ENCODE measurements around the gene GDPD5. TPM values are rescaled to one million over a fixed set of nuclear protein-coding genes. Genes with fewer than 3 reads are reported as not detected.

GDPD5 gene
- total and polyA plus RNA-seq, 2 donors (not counting 1 experiment from before 2014, with no cell fraction given), result 2.5 to 3.1 TPM

- H3K36me3 ChIP-seq (ENCODE audit: control insufficient read depth, insufficient read depth, low read length), result no peaks in the 10 kb centered on the region
- no peak overlapping the region for H3K4me3 ChIP-seq (replicated peaks in 1 of 4; ENCODE audit: control extremely low read depth in 1 of 4, insufficient read depth in 1 of 4, low read depth in 3 of 4, low read length in 4 of 4)
- no peaks in the 10 kb centered on the region for H3K9me3 ChIP-seq (ENCODE audit: control insufficient read depth, insufficient read depth, low read depth, low read length)
- H2AFZ ChIP-seq (ENCODE audit: low read length), result no peak overlapping the region
- H3K79me2 ChIP-seq (ENCODE audit: control insufficient read depth, insufficient read depth, low read length), result no peaks in the 10 kb centered on the region
- TF ChIP-seq EZH2 (IDR thresholded peaks at IDR 0.05; ENCODE audit: low read length, missing control alignments), result no peak
- no peak for TF ChIP-seq CTCF (conservative IDR thresholded peaks at IDR 0.05 in 1 of 2, IDR thresholded peaks at IDR 0.05 in 1 of 2; ENCODE audit: low read depth in 1 of 2, low read length in 2 of 2)
- no peaks in the 10 kb centered on the region for H4K20me1 ChIP-seq (ENCODE audit: control insufficient read depth, extremely low read depth, insufficient read depth, low read length)
- H3K27ac ChIP-seq (ENCODE audit: insufficient read depth, low read length), result no peak overlapping the region
- H3K27me3 ChIP-seq (ENCODE audit: control insufficient read depth, insufficient read depth, low read length), result peaks cover 8% of the 10 kb centered on the region
- H3K9ac ChIP-seq (ENCODE audit: insufficient read depth, low read length), result no peak overlapping the region
- no peak for DNase-seq (ENCODE audit: low read depth in 2 of 2)
- peaks cover 3% of the 10 kb centered on the region for H3K4me1 ChIP-seq (ENCODE audit: control insufficient read depth, extremely low read depth, insufficient read depth, low read length)
- no peak overlapping the region for H3K4me2 ChIP-seq (ENCODE audit: extremely low read depth, insufficient read depth, low read length)
Measured at GRCh38 chr11:75530577-75530976, 4.8 kb upstream of the GDPD5 start.

- no peak for DNase-seq (ENCODE audit: low read depth in 2 of 2)
- TF ChIP-seq CTCF (conservative IDR thresholded peaks at IDR 0.05 in 1 of 2, IDR thresholded peaks at IDR 0.05 in 1 of 2; ENCODE audit: low read depth in 1 of 2, low read length in 2 of 2), result no peak
- TF ChIP-seq EZH2 (IDR thresholded peaks at IDR 0.05; ENCODE audit: low read length, missing control alignments), result no peak
Measured at GRCh38 chr11:75527938-75528735, 2.4 kb upstream of the GDPD5 start.

GRCh38 chr11:75527130-75527529 is 1.4 kb upstream of the GDPD5 start:
- Histone ChIP-seq H3K27ac (ENCODE audit: insufficient read depth, low read length) (no peak overlapping the region), H2AFZ (ENCODE audit: low read length) (no peak overlapping the region), H3K4me3 (replicated peaks in 1 of 4; ENCODE audit: control extremely low read depth in 1 of 4, insufficient read depth in 1 of 4, low read depth in 3 of 4, low read length in 4 of 4) (no peak overlapping the region), H3K4me1 (ENCODE audit: control insufficient read depth, extremely low read depth, insufficient read depth, low read length) (no peaks in the 10 kb centered on the region), H3K9ac (ENCODE audit: insufficient read depth, low read length) (no peak overlapping the region), H3K79me2 (ENCODE audit: control insufficient read depth, insufficient read depth, low read length) (no peaks in the 10 kb centered on the region), H3K27me3 (ENCODE audit: control insufficient read depth, insufficient read depth, low read length) (peaks cover 21% of the 10 kb centered on the region), H4K20me1 (ENCODE audit: control insufficient read depth, extremely low read depth, insufficient read depth, low read length) (no peaks in the 10 kb centered on the region), H3K4me2 (ENCODE audit: extremely low read depth, insufficient read depth, low read length) (no peak overlapping the region), H3K36me3 (ENCODE audit: control insufficient read depth, insufficient read depth, low read length) (no peaks in the 10 kb centered on the region), H3K9me3 (ENCODE audit: control insufficient read depth, insufficient read depth, low read depth, low read length) (no peaks in the 10 kb centered on the region)
- TF ChIP-seq EZH2 (IDR thresholded peaks at IDR 0.05; ENCODE audit: low read length, missing control alignments) (no peak), CTCF (conservative IDR thresholded peaks at IDR 0.05 in 1 of 2, IDR thresholded peaks at IDR 0.05 in 1 of 2; ENCODE audit: low read depth in 1 of 2, low read length in 2 of 2) (no peak)
- DNase-seq (ENCODE audit: low read depth in 2 of 2), result no peak

More at GRCh38 chr11:75527938-75528735, 2.4 kb upstream of the GDPD5 start:
- Histone ChIP-seq H3K27me3 (ENCODE audit: control insufficient read depth, insufficient read depth, low read length) (peaks cover 21% of the 10 kb centered on the region), H3K4me3 (replicated peaks in 1 of 4; ENCODE audit: control extremely low read depth in 1 of 4, insufficient read depth in 1 of 4, low read depth in 3 of 4, low read length in 4 of 4) (no peak overlapping the region), H4K20me1 (ENCODE audit: control insufficient read depth, extremely low read depth, insufficient read depth, low read length) (no peaks in the 10 kb centered on the region), H3K9ac (ENCODE audit: insufficient read depth, low read length) (no peak overlapping the region), H3K9me3 (ENCODE audit: control insufficient read depth, insufficient read depth, low read depth, low read length) (no peaks in the 10 kb centered on the region), H3K4me1 (ENCODE audit: control insufficient read depth, extremely low read depth, insufficient read depth, low read length) (no peaks in the 10 kb centered on the region), H3K36me3 (ENCODE audit: control insufficient read depth, insufficient read depth, low read length) (no peaks in the 10 kb centered on the region), H3K27ac (ENCODE audit: insufficient read depth, low read length) (no peak overlapping the region), H2AFZ (ENCODE audit: low read length) (no peak overlapping the region), H3K4me2 (ENCODE audit: extremely low read depth, insufficient read depth, low read length) (no peak overlapping the region), H3K79me2 (ENCODE audit: control insufficient read depth, insufficient read depth, low read length) (no peaks in the 10 kb centered on the region)

All from fibroblast of lung (primary cell).